Neural cell (in vitro differentiated cells): Measurements from ENCODE around the gene CNIH3.

Experiments
- CTCF ChIP-seq: fragments of 450-650 bp; IDR thresholded peaks from 2 replicates; pipeline ENCODE4 v1.5.1; 2014; ENCODE audit warnings: antibody characterized with exemption, mild to moderate bottlenecking, moderate library complexity; ENCODE audit not compliant: poor library complexity, severe bottlenecking
- EP300 ChIP-seq: fragments of 450-650 bp; conservative IDR thresholded peaks from 2 replicates; pipeline ENCODE4 v1.6.1; 2014; ENCODE audit warnings: antibody characterized with exemption, mild to moderate bottlenecking, moderate library complexity; ENCODE audit not compliant: poor library complexity, severe bottlenecking
- EZH2 ChIP-seq: fragments of 200-600, 300-800 bp; shearing (Covaris generic), sonication (generic); IDR thresholded peaks from 2 replicates; pipeline ENCODE4 v1.6.1; 2014; ENCODE audit warnings: antibody characterized with exemption, low read length, borderline replicate concordance, mild to moderate bottlenecking; ENCODE audit not compliant: insufficient read depth, poor library complexity, severe bottlenecking
- MXI1 ChIP-seq: fragments of 450-650 bp; conservative IDR thresholded peaks from 2 replicates; pipeline ENCODE4 v1.6.1; 2014; ENCODE audit warnings: antibody characterized with exemption, mild to moderate bottlenecking; ENCODE audit not compliant: poor library complexity, severe bottlenecking
- POLR2AphosphoS5 ChIP-seq: IDR thresholded peaks from 2 replicates; pipeline ENCODE4 v1.6.1; 2012
- RAD21 ChIP-seq: fragments of 450-650 bp; conservative IDR thresholded peaks from 2 replicates; pipeline ENCODE4 v1.6.1; 2014; ENCODE audit warnings: antibody characterized with exemption, mild to moderate bottlenecking, moderate library complexity
- REST ChIP-seq: IDR thresholded peaks from 2 replicates; pipeline ENCODE4 v1.6.1; 2012; ENCODE audit warnings: borderline replicate concordance
- SMC3 ChIP-seq: fragments of 450-650 bp; conservative IDR thresholded peaks from 2 replicates; pipeline ENCODE4 v1.6.1; 2014; ENCODE audit warnings: antibody characterized with exemption, mild to moderate bottlenecking, moderate library complexity; ENCODE audit not compliant: poor library complexity

- TF ChIP-seq RAD21: no peak
- no peak for TF ChIP-seq CTCF
- TF ChIP-seq REST: no peak
- no peak for TF ChIP-seq POLR2AphosphoS5
- TF ChIP-seq MXI1: no peak
- no peak for TF ChIP-seq SMC3
- TF ChIP-seq EP300: no peak
- TF ChIP-seq EZH2: no peak
These were observed 124.6 kb downstream of the CNIH3 start for GRCh38 chr1:224740685-224741052.
